Spleen (tissue), 7 donors: Measurements from ENCODE around the gene GSK3B.

ENCODE experiments used
- CTCF ChIP-seq, 11 experiments: fragments of 200-600 bp in 7 of 11; fragments of 450-650 bp in 4 of 11; sonication (generic) in 4 of 11; IDR thresholded peaks in 8 of 11; conservative IDR thresholded peaks in 3 of 11; 1 replicate in 7 of 11; 2 replicates in 4 of 11; pipeline versions ENCODE4 v1.4.0 to v1.8.0; 2016 to 2021; ENCODE audit warnings: antibody characterized with exemption in 11 of 11, inconsistent platforms in 4 of 11, mild to moderate bottlenecking in 1 of 11
- POLR2A ChIP-seq, 3 donors: fragments of 450-650 bp; IDR thresholded peaks; one replicate each; pipeline ENCODE4 v1.5.1; 2017; ENCODE audit warnings: antibody characterized with exemption in 3 of 3, mild to moderate bottlenecking in 1 of 3
- donor health status: DM: no; HTN: no; CAD: no; lungs with moderate emphysema.
- donor health status: DM: no; HTN: no; CAD: no.
- donor health status: DM: no; HTN: no; CAD: no.

- TF ChIP-seq POLR2A (IDR thresholded peaks at IDR 0.05) (no peak), CTCF (IDR thresholded peaks at IDR 0.05 in 8 of 11, conservative IDR thresholded peaks at IDR 0.05 in 3 of 11) (no peak)
Measured at GRCh38 chr3:119955972-119956371, 138.3 kb downstream of the GSK3B start.
